CD14-positive monocyte (primary cell): ENCODE data around the gene SLK. TPM values are rescaled to one million over a fixed set of nuclear protein-coding genes. Genes with fewer than 3 reads are reported as not detected.

ENCODE experiments used
- DNase-seq, 3 donors: peaks; one replicate each; pipeline ENCODE4 v3.0.0-alpha.2; 2011 to 2022
- H2AFZ ChIP-seq: 2 replicates; pipeline ENCODE4 v1.6.0; 2012; ENCODE audit warnings: mild to moderate bottlenecking, low read depth, low read length, inconsistent platforms; ENCODE audit not compliant: insufficient read depth, poor library complexity, severe bottlenecking
- H3K27ac ChIP-seq, 2 donors: 1 replicate in 1 of 2; 2 replicates in 1 of 2; pipeline ENCODE4 v1.5.1; 2012 to 2013; ENCODE audit warnings: low read length in 2 of 2, control low read depth in 1 of 2, inconsistent platforms in 1 of 2, low read depth in 1 of 2, mild to moderate bottlenecking in 1 of 2
- H3K27me3 ChIP-seq, 2 donors: one replicate each; pipeline versions ENCODE4 v1.6.0 to v1.6.1; 2011 to 2013; ENCODE audit warnings: low read length in 2 of 2; ENCODE audit not compliant: control insufficient read depth in 2 of 2, insufficient read depth in 2 of 2
- H3K36me3 ChIP-seq, 2 donors: replicated peaks in 1 of 2; 1 replicate in 1 of 2; 2 replicates in 1 of 2; pipeline versions ENCODE4 v1.5.1 to v1.6.1; 2012 to 2013; ENCODE audit warnings: low read length in 2 of 2, control low read depth in 1 of 2, inconsistent platforms in 1 of 2, mild to moderate bottlenecking in 1 of 2; ENCODE audit not compliant: insufficient read depth in 2 of 2, control insufficient read depth in 1 of 2
- H3K4me1 ChIP-seq, 2 donors: 1 replicate in 1 of 2; 2 replicates in 1 of 2; pipeline versions ENCODE4 v1.5.1 to v1.6.1; 2012 to 2013; ENCODE audit warnings: low read length in 2 of 2, control low read depth in 1 of 2, inconsistent platforms in 1 of 2, mild to moderate bottlenecking in 1 of 2, moderate library complexity in 1 of 2; ENCODE audit not compliant: insufficient read depth in 2 of 2, control insufficient read depth in 1 of 2
- H3K4me2 ChIP-seq: replicated peaks from 2 replicates; pipeline ENCODE3; 2012; ENCODE audit warnings: low read length, moderate library complexity, mild to moderate bottlenecking; ENCODE audit not compliant: poor library complexity, severe bottlenecking; ENCODE audit errors: extremely low read depth
- H3K4me3 ChIP-seq, 3 experiments: fragments of 200-600 bp in 1 of 3; sonication (generic) in 1 of 3; replicated peaks in 1 of 3; 1 replicate in 2 of 3; 2 replicates in 1 of 3; pipeline ENCODE4 v1.5.1; 2011 to 2013; ENCODE audit warnings: low read length in 3 of 3, mild to moderate bottlenecking in 3 of 3, control low read depth in 2 of 3, low read depth in 2 of 3, inconsistent platforms in 1 of 3, moderate library complexity in 1 of 3
- H3K79me2 ChIP-seq: 2 replicates; pipeline ENCODE4 v1.6.0; 2012; ENCODE audit warnings: mild to moderate bottlenecking, control low read depth, inconsistent platforms, low read length, moderate library complexity; ENCODE audit not compliant: insufficient read depth
- H3K9ac ChIP-seq: 2 replicates; pipeline ENCODE4 v1.6.0; 2017; ENCODE audit warnings: low read length, mild to moderate bottlenecking; ENCODE audit not compliant: insufficient read depth, poor library complexity, severe bottlenecking
- H3K9me3 ChIP-seq, 2 donors: replicated peaks in 1 of 2; 1 replicate in 1 of 2; 2 replicates in 1 of 2; pipeline versions ENCODE4 v1.5.1 to v1.6.1; 2012 to 2013; ENCODE audit warnings: low read length in 2 of 2, control low read depth in 1 of 2; ENCODE audit not compliant: control insufficient read depth in 1 of 2, insufficient read depth in 1 of 2
- H4K20me1 ChIP-seq: 2 replicates; pipeline ENCODE4 v1.6.0; 2012; ENCODE audit warnings: mild to moderate bottlenecking, low read length, control low read depth, moderate library complexity; ENCODE audit not compliant: insufficient read depth
- H3K27ac Mint-ChIP-seq, 7 donors: one replicate each; pipeline ENCODE4 v1.8.0; 2020; ENCODE audit warnings: mild to moderate bottlenecking in 7 of 7, mixed read lengths in 7 of 7, moderate library complexity in 6 of 7, inconsistent platforms in 2 of 7
- H3K27me3 Mint-ChIP-seq, 3 donors: one replicate each; pipeline ENCODE4 v1.8.0; 2021 to 2022; ENCODE audit warnings: low read depth in 3 of 3, mild to moderate bottlenecking in 3 of 3, mixed read lengths in 3 of 3, moderate library complexity in 3 of 3, inconsistent platforms in 1 of 3
- H3K36me3 Mint-ChIP-seq, 2 donors: one replicate each; pipeline ENCODE4 v1.8.0; 2020; ENCODE audit warnings: mixed read lengths in 2 of 2, inconsistent platforms in 1 of 2, mild to moderate bottlenecking in 1 of 2
- H3K4me1 Mint-ChIP-seq: one replicate; pipeline ENCODE4 v1.8.0; 2020; ENCODE audit warnings: mild to moderate bottlenecking, mixed read lengths
- H3K4me3 Mint-ChIP-seq, 2 donors: one replicate each; pipeline ENCODE4 v1.8.0; 2020; ENCODE audit warnings: mild to moderate bottlenecking in 2 of 2, mixed read lengths in 2 of 2, moderate library complexity in 1 of 2
- H3K9me3 Mint-ChIP-seq, 7 donors: one replicate each; pipeline ENCODE4 v1.8.0; 2020 to 2022; ENCODE audit warnings: mixed read lengths in 7 of 7, mild to moderate bottlenecking in 6 of 7, moderate library complexity in 6 of 7, inconsistent platforms in 2 of 7
- WGBS: methylation state at CpG from one replicate; pipeline ENCODE4 v1.1.5; 2013; ENCODE audit warnings: missing lambda C conversion rate; ENCODE audit not compliant: insufficient coverage; 5-methylcytosine and 5-hydroxymethylcytosine counted together
- intact Hi-C, 2 donors: fragments of 100-400 bp; cut with micrococcal nuclease; formaldehyde crosslinking; loops; one replicate each; pipeline versions ENCODE4 v1.15.0 to v1.15.1; 2023
- polyA plus RNA-seq, 3 donors: library from polyadenylated mRNA; depleted of rRNA in 1 of 3; unstranded in 2 of 3; stranded (reverse) in 1 of 3; fragments of 300-500 nt in 2 of 3; fragments of >200 nt in 1 of 3; fragmentation: Illumina TruSeq in 2 of 3; gene quantifications; 1 replicate in 2 of 3; 2 replicates in 1 of 3; pipeline ENCODE4 v1.2.3, GENCODE V29; 2012 to 2021
- TF ChIP-seq, protein P1 (sequence below): fragments of 200-600 bp; IDR thresholded peaks from one replicate; pipeline ENCODE4 v1.8.0; 2022; ENCODE audit warnings: antibody characterized with exemption, mild to moderate bottlenecking

Gene SLK
- polyA plus RNA-seq, 3 donors, result 2.9 to 6.5 (median 4.4) TPM

DNA sequence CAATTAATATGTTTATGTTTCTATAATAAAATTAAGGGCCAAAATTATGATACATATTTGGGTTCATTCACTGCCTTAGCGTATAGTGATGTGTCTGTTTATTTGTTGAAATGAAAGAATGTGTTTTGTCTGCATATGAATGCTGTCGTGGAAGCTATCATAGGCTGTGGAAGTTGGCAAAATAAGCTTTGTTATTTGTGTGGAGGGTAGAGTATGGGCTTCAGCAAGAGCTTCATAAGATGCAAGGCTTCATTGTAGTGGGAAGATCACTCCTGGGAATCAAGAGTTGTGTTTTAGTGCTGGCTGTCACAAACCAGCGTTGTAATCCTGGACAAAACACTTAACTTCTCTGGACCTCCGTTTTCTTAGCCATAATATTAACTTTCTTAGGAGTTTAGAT is 2.5 kb downstream of the SLK start:
- no peaks in the 10 kb centered on the region for H3K27me3 ChIP-seq
- Mint-ChIP-seq H3K27ac (peak overlapping the region in 3 of 7 donors; percentile 10 to 49 (median 49)), H3K4me3 (peak overlapping the region; percentile 83 to 100), H3K4me1 (peaks cover 46% of the 10 kb centered on the region), H3K9me3 (no peaks in the 10 kb centered on the region), H3K36me3 (peaks cover 2 to 4% of the 10 kb centered on the region in 2 donors), H3K27me3 (no peaks in the 10 kb centered on the region)
- TF ChIP-seq, protein P1, sequence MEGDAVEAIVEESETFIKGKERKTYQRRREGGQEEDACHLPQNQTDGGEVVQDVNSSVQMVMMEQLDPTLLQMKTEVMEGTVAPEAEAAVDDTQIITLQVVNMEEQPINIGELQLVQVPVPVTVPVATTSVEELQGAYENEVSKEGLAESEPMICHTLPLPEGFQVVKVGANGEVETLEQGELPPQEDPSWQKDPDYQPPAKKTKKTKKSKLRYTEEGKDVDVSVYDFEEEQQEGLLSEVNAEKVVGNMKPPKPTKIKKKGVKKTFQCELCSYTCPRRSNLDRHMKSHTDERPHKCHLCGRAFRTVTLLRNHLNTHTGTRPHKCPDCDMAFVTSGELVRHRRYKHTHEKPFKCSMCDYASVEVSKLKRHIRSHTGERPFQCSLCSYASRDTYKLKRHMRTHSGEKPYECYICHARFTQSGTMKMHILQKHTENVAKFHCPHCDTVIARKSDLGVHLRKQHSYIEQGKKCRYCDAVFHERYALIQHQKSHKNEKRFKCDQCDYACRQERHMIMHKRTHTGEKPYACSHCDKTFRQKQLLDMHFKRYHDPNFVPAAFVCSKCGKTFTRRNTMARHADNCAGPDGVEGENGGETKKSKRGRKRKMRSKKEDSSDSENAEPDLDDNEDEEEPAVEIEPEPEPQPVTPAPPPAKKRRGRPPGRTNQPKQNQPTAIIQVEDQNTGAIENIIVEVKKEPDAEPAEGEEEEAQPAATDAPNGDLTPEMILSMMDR, result no peak
- no peak overlapping the region for H3K27ac ChIP-seq
- intact Hi-C loops, result loop anchor here (5.0 to 10.0 kb wide), 5 partner anchors 47 to 155 kb away; partner anchors contain the start of genes SFR1 (in 2 of the 2) and STN1 (in 1 of the 2)
- DNase-seq, result no peak
- H3K9ac ChIP-seq, result peak overlapping the region; percentile 27
- no peaks in the 10 kb centered on the region for H3K9me3 ChIP-seq
- H3K4me1 ChIP-seq, result peaks cover 23 to 43% of the 10 kb centered on the region in 2 donors
- H3K4me2 ChIP-seq, result peak overlapping the region; percentile 93
- no peaks in the 10 kb centered on the region for H3K36me3 ChIP-seq
- WGBS, result 8% methylated on average over 2 of the region's 4 CpGs
- H2AFZ ChIP-seq, result no peak overlapping the region
- peaks cover 69% of the 10 kb centered on the region for H3K79me2 ChIP-seq
- H3K4me3 ChIP-seq, result peak overlapping the region in 2 of 3 experiments; percentile 15 to 99
- H4K20me1 ChIP-seq, result peaks cover 57% of the 10 kb centered on the region

- Mint-ChIP-seq H3K27me3 (no peaks in the 10 kb centered on the region), H3K27ac (peak overlapping the region in 2 of 7 donors; percentile 10 to 49), H3K4me1 (peaks cover 46% of the 10 kb centered on the region), H3K4me3 (peak overlapping the region; percentile 83 to 100), H3K9me3 (no peaks in the 10 kb centered on the region), H3K36me3 (peaks cover 4% of the 10 kb centered on the region in 2 donors)
- Histone ChIP-seq H3K4me3 (peak overlapping the region in 1 of 3 experiments; percentile 99), H3K27me3 (no peaks in the 10 kb centered on the region), H3K4me2 (peak overlapping the region; percentile 93), H3K9me3 (no peaks in the 10 kb centered on the region), H3K36me3 (no peaks in the 10 kb centered on the region), H3K4me1 (peaks cover 23 to 43% of the 10 kb centered on the region in 2 donors), H3K9ac (peak overlapping the region; percentile 4), H3K27ac (no peak overlapping the region), H3K79me2 (peaks cover 72% of the 10 kb centered on the region), H2AFZ (no peak overlapping the region), H4K20me1 (peaks cover 60% of the 10 kb centered on the region)
- intact Hi-C loops, result loop anchor here (5.0 to 10.0 kb wide), 5 partner anchors 48 to 155 kb away; partner anchors contain the start of genes SFR1 (in 2 of the 2) and STN1 (in 1 of the 2)
- no CpG with 5 or more reads among the region's 2 CpGs for WGBS
- no peak for DNase-seq
- TF ChIP-seq, protein P1, result no peak
These were observed 3.1 kb downstream of the SLK start for GRCh38 chr10:103969857-103970627.
